Stimulated activated CD4-positive, alpha-beta T cell treated with anti-CD3 and anti-CD28 coated beads, TNF-alpha, amount 100 ng/mL, for 48 hours (primary cell): ENCODE measurements around the gene SEMA3F.
A peak's percentile ranks its signal among the peaks of the same experiment; 100 is the strongest.

Experiments used
- DNase-seq, 3 donors: peaks; one replicate each; pipeline ENCODE4 v3.0.0-alpha.2; 2020; ENCODE audit warnings: low read depth in 3 of 3

Gene SEMA3F

GRCh38 chr3:50232303-50232702 is 77.2 kb downstream of the SEMA3F start:
- DNase-seq: no peak

GRCh38 chr3:50233176-50233575 is 78.1 kb downstream of the SEMA3F start:
- no peak for DNase-seq

GRCh38 chr3:50235716-50236483 is 80.8 kb downstream of the SEMA3F start, which contains the start of gene GNAI2:
Gene GNAI2 (plus strand): TSS chr3:50236204. CDS start chr3:50236336, 132 bp downstream.
- peak; percentile 95 to 99 (median 98) for DNase-seq

GRCh38 chr3:50236484-50237132 is 81.5 kb downstream of the SEMA3F start:
- no peak for DNase-seq

- DNase-seq: no peak
Measured at GRCh38 chr3:50237133-50237651, 82.1 kb downstream of the SEMA3F start.

- peak; percentile 72 to 83 (median 79) for DNase-seq
Measured at GRCh38 chr3:50237754-50238548, 82.8 kb downstream of the SEMA3F start.

- no peak for DNase-seq
Measured at GRCh38 chr3:50238549-50239026, 83.5 kb downstream of the SEMA3F start.
